SK-N-SH treated with all-trans-retinoic acid at 6 μM for 48 hours (cell line): ENCODE results near the gene MARK3.

Source experiments
- ATAC-seq: fragments of 200-7000 bp; cut with Tn5 transposase; 3 replicates; pipeline ENCODE4 v1.9.1; 2020; ENCODE audit warnings: mild to moderate bottlenecking, moderate library complexity
- ARNTL ChIP-seq: fragments of 450-650 bp; formaldehyde crosslinking; IDR thresholded peaks from 2 replicates; pipeline ENCODE4 v1.5.0; 2020; ENCODE audit warnings: low read depth, mild to moderate bottlenecking, moderate library complexity, borderline replicate concordance
- BACH2 ChIP-seq: fragments of 250-450 bp; sonication (Bioruptor Pico); IDR thresholded peaks from 2 replicates; pipeline ENCODE4 v1.9.0; 2021; ENCODE audit warnings: mild to moderate bottlenecking, borderline replicate concordance
- CREB5 ChIP-seq: fragments of 250-450 bp; sonication (Bioruptor Pico); IDR thresholded peaks from 2 replicates; pipeline ENCODE4 v1.5.1; 2020; ENCODE audit warnings: low read depth, mild to moderate bottlenecking, moderate library complexity
- CSDC2 ChIP-seq: fragments of 250-450 bp; sonication (Bioruptor Pico); IDR thresholded peaks from 2 replicates; pipeline ENCODE4 v1.5.0; 2020; ENCODE audit warnings: mild to moderate bottlenecking, moderate library complexity
- ESRRG ChIP-seq: fragments of 250-450 bp; sonication (Bioruptor Pico); IDR thresholded peaks from 2 replicates; pipeline ENCODE4 v1.6.1; 2021; ENCODE audit warnings: mild to moderate bottlenecking
- GLIS3 ChIP-seq: fragments of 250-450 bp; sonication (Bioruptor Pico); IDR thresholded peaks from 2 replicates; pipeline ENCODE4 v1.5.0; 2020; ENCODE audit warnings: mild to moderate bottlenecking, moderate library complexity
- OSR1 ChIP-seq: fragments of 250-450 bp; sonication (Bioruptor Pico); IDR thresholded peaks from 2 replicates; pipeline ENCODE4 v1.8.0; 2022; ENCODE audit warnings: moderate library complexity, mild to moderate bottlenecking, inconsistent platforms
- PATZ1 ChIP-seq: fragments of 250-450 bp; sonication (Bioruptor Pico); IDR thresholded peaks from 2 replicates; pipeline ENCODE4 v1.8.0; 2020; ENCODE audit warnings: mild to moderate bottlenecking, moderate library complexity, borderline replicate concordance
- POU6F1 ChIP-seq: fragments of 250-450 bp; sonication (Bioruptor Pico); IDR thresholded peaks from 2 replicates; pipeline ENCODE4 v1.8.0; 2021; ENCODE audit warnings: low read depth, mild to moderate bottlenecking, moderate library complexity, borderline replicate concordance
- PPARA ChIP-seq: fragments of 250-450 bp; sonication (Bioruptor Pico); IDR thresholded peaks from 2 replicates; pipeline ENCODE4 v1.5.0; 2020; ENCODE audit warnings: mild to moderate bottlenecking, borderline replicate concordance
- SNAI2 ChIP-seq: fragments of 250-450 bp; sonication (Bioruptor Pico); IDR thresholded peaks from 2 replicates; pipeline ENCODE4 v1.5.0; 2020; ENCODE audit warnings: mild to moderate bottlenecking, moderate library complexity
- TCF4 ChIP-seq: fragments of 250-450 bp; sonication (Bioruptor Pico); IDR thresholded peaks from 2 replicates; pipeline ENCODE4 v1.8.0; 2021; ENCODE audit warnings: mild to moderate bottlenecking, moderate library complexity, borderline replicate concordance
- TOX ChIP-seq: fragments of 250-450 bp; sonication (Bioruptor Pico); IDR thresholded peaks from 2 replicates; pipeline ENCODE4 v1.8.0; 2021; ENCODE audit warnings: mild to moderate bottlenecking, moderate library complexity, borderline replicate concordance
- ZC3H10 ChIP-seq: fragments of 250-450 bp; sonication (Bioruptor Pico); IDR thresholded peaks from 2 replicates; pipeline ENCODE4 v1.5.1; 2021; ENCODE audit warnings: mild to moderate bottlenecking, moderate library complexity
- ZFP3 ChIP-seq: fragments of 250-450 bp; sonication (Bioruptor Pico); IDR thresholded peaks from 2 replicates; pipeline ENCODE4 v1.5.0; 2020; ENCODE audit warnings: mild to moderate bottlenecking, moderate library complexity
- ZFP30 ChIP-seq: fragments of 450-650 bp; formaldehyde crosslinking; IDR thresholded peaks from 2 replicates; pipeline ENCODE4 v1.5.0; 2022; ENCODE audit warnings: mild to moderate bottlenecking, moderate library complexity
- ZNF565 ChIP-seq: fragments of 450-650 bp; formaldehyde crosslinking; conservative IDR thresholded peaks from 2 replicates; pipeline ENCODE4 v1.5.0; 2020; ENCODE audit warnings: low read depth, mild to moderate bottlenecking, moderate library complexity
- TF ChIP-seq, protein P1 (sequence below): fragments of 250-450 bp; sonication (Bioruptor Pico); IDR thresholded peaks from 2 replicates; pipeline ENCODE4 v1.5.1; 2021; ENCODE audit warnings: mild to moderate bottlenecking, moderate library complexity
- TF ChIP-seq, protein P2 (sequence below): fragments of 250-450 bp; sonication (Bioruptor Pico); IDR thresholded peaks from 2 replicates; pipeline ENCODE4 v1.5.0; 2020; ENCODE audit warnings: mild to moderate bottlenecking, moderate library complexity

Gene MARK3

GRCh38 chr14:103348154-103348553 is 37.1 kb upstream of the MARK3 start:
- no peak for ATAC-seq
- no peak for TF ChIP-seq ZFP30 (CRISPR knock-in tag)
- no peak for TF ChIP-seq ARNTL (CRISPR knock-in tag)
- no peak for TF ChIP-seq BACH2
- no peak for TF ChIP-seq POU6F1 (CRISPR knock-in tag)
- no peak for TF ChIP-seq ESRRG (CRISPR knock-in tag)
- TF ChIP-seq TOX (CRISPR knock-in tag), result no peak
- no peak for TF ChIP-seq CREB5
- TF ChIP-seq PATZ1 (CRISPR knock-in tag), result no peak
- TF ChIP-seq, protein P1, sequence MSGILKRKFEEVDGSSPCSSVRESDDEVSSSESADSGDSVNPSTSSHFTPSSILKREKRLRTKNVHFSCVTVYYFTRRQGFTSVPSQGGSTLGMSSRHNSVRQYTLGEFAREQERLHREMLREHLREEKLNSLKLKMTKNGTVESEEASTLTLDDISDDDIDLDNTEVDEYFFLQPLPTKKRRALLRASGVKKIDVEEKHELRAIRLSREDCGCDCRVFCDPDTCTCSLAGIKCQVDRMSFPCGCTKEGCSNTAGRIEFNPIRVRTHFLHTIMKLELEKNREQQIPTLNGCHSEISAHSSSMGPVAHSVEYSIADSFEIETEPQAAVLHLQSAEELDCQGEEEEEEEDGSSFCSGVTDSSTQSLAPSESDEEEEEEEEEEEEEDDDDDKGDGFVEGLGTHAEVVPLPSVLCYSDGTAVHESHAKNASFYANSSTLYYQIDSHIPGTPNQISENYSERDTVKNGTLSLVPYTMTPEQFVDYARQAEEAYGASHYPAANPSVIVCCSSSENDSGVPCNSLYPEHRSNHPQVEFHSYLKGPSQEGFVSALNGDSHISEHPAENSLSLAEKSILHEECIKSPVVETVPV (CRISPR knock-in tag), result no peak
- no peak for TF ChIP-seq SNAI2 (CRISPR knock-in tag)
- TF ChIP-seq ZNF565 (CRISPR knock-in tag), result no peak
- no peak for TF ChIP-seq ZC3H10 (CRISPR knock-in tag)

DNA sequence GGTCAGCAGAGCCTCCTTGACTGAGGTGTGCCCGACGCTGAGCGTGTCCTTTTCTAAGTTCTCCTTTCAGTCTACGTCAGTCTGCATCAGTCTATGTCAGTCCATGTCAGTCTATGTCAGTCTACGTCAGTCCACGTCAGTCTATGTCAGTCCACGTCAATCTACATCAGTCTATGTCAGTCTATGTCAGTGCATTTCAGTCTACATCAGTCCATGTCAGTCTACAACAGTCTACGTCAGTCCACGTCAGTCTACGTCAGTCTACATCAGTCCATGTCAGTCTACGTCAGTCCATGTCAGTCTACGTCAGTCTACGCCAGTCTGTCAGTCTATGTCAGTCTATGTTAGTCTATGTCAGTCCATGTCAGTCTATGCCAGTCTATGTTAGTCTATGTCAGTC is 35.2 kb upstream of the MARK3 start:
- TF ChIP-seq ESRRG (CRISPR knock-in tag) (no peak), ZFP30 (CRISPR knock-in tag) (no peak), GLIS3 (no peak), TCF4 (CRISPR knock-in tag) (no peak), ZNF565 (CRISPR knock-in tag) (no peak), ZC3H10 (CRISPR knock-in tag) (no peak), CSDC2 (no peak), SNAI2 (CRISPR knock-in tag) (no peak), CREB5 (no peak), BACH2 (no peak), ZFP3 (no peak), ARNTL (CRISPR knock-in tag) (no peak)
- TF ChIP-seq, protein P2, sequence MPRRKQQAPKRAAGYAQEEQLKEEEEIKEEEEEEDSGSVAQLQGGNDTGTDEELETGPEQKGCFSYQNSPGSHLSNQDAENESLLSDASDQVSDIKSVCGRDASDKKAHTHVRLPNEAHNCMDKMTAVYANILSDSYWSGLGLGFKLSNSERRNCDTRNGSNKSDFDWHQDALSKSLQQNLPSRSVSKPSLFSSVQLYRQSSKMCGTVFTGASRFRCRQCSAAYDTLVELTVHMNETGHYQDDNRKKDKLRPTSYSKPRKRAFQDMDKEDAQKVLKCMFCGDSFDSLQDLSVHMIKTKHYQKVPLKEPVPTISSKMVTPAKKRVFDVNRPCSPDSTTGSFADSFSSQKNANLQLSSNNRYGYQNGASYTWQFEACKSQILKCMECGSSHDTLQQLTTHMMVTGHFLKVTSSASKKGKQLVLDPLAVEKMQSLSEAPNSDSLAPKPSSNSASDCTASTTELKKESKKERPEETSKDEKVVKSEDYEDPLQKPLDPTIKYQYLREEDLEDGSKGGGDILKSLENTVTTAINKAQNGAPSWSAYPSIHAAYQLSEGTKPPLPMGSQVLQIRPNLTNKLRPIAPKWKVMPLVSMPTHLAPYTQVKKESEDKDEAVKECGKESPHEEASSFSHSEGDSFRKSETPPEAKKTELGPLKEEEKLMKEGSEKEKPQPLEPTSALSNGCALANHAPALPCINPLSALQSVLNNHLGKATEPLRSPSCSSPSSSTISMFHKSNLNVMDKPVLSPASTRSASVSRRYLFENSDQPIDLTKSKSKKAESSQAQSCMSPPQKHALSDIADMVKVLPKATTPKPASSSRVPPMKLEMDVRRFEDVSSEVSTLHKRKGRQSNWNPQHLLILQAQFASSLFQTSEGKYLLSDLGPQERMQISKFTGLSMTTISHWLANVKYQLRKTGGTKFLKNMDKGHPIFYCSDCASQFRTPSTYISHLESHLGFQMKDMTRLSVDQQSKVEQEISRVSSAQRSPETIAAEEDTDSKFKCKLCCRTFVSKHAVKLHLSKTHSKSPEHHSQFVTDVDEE, result no peak
- TF ChIP-seq, protein P1 (CRISPR knock-in tag), result no peak
- no peak for ATAC-seq

DNA sequence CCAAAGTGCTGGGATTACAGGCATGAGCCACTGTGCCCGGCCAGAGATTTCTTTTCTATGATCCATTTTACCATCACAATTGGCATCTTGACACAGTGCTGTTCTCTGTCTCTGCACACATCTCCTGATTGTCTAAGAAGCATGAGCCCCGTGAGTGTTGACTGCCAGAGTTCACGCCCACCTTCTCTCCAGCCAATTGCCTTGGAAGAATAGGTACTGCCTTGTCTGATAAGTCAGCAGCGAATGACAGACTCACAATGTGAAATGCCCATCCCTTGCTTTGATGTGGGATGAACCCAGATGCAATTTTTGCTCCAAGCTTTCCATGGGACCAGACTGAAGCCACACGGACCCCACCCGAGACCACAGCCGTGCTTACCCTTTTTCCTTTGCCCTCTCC is 31.9 kb upstream of the MARK3 start:
- no peak for ATAC-seq
- TF ChIP-seq PPARA (CRISPR knock-in tag), result no peak
- TF ChIP-seq ZFP3, result no peak
- TF ChIP-seq OSR1 (CRISPR knock-in tag), result no peak
- TF ChIP-seq, protein P1 (CRISPR knock-in tag), result no peak
- TF ChIP-seq GLIS3, result no peak
- TF ChIP-seq, protein P2, result no peak
